CD4-positive, alpha-beta T cell treated with Interleukin-15 for 4 hours (primary cell): Measurements from ENCODE around the gene HSPG2.

Source experiments
- DNase-seq: peaks from one replicate; pipeline ENCODE4 v3.0.0-alpha.2; 2020; ENCODE audit warnings: low spot score

Gene HSPG2

DNA sequence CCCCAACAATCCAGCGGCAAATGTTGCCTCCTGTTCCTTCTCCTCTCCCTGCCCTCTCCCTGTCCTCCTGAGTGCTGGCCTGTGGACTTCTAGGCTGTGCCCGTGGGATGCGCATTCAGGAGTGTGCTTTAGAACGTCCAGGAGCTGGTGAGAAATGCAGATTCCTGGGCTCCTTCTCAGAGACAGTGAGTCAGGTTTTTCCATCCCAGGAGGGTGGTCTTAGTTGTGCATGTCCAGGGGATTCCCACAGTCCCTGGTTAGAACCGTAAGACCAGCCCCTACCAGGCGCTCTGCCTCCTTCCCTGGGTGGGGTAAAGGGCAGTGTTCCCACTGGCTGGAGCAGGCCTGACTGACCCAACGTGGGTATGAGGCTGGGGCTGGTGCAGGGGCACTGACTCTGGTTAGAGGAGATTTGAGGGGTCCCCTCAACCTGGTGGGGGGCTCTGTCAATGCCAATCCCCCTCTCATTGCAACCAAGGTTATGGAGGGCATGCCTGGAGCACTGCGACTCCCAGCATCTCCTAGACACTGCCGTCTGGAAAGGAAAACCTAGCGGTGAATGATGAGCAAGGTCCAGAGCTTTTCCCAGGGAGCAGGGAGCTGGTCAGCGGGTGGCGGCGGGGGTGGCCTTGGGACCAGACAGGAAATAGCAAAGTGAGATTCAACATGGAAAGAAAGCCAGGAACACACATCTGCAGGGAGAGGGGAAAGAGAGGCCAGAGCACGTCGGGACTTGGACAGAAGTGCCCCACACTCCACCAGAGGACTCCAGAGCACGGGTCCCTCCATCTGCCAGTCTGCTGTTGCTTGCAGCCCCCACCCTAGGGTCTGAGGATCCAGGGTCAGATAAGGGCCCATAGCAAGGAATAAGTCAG lies 38.5 kb downstream of the HSPG2 start:
- DNase-seq = no peak

DNA sequence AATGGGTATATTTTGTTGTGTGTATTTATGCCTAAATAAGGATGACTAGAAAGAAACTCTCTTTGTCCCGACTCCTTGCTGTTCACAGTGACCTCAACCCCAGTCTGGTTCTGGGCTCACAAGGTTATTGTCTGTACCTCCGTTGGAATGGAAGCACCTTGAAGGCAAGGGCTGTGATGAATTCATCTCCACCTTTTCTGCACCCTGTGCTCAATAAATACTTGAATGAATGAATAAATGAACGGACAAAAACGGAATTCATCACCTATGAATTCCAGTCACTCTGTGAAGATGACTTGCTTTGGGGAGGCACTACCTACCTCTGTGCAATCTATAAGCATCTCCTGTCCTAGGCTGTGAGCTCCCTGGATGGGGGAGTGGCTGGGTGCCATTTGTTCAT lies 39.3 kb downstream of the HSPG2 start:
- no peak for DNase-seq

DNA sequence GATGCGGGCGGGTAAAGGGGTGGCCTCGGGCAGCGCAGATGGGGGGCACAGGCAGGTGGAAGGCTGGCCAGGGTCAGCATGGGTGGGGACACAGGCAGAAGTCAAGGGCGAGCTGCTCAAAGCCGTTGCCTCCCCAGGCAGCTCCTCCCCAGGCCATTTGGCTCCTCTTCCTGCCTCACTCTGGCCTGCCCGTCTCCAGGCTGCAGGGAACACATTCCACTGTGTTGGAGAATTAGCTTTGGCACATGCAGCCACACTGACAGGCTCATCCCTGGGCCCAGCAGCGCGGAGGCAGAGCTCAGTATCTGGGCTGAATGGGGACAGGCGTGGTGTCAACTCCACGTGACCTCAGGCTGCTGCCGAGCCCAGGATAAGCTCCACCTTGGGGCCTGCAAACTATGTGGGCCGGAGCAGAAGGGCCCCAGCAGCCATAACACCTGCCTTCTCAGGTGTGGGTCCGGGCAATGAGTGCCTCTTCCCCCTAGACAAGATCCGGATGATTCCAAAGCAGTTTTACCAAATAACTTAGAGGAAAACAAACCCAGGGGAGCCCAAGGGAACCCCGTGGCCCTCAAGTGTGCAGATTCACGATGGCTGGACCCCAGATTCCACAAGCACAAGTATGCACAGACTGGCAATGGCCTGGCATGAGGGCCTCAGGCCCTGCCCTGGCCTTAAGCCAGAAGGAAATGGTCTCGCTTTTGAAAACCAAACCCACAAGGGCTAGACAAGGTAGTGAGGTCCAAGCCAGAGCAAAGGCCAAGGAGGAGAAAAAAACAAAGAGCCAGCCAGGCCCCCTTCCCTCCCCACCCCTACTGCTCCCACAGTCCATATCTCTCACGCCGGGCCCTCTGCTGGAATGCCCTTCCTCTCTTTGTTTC lies 40.2 kb downstream of the HSPG2 start:
- no peak for DNase-seq

DNA sequence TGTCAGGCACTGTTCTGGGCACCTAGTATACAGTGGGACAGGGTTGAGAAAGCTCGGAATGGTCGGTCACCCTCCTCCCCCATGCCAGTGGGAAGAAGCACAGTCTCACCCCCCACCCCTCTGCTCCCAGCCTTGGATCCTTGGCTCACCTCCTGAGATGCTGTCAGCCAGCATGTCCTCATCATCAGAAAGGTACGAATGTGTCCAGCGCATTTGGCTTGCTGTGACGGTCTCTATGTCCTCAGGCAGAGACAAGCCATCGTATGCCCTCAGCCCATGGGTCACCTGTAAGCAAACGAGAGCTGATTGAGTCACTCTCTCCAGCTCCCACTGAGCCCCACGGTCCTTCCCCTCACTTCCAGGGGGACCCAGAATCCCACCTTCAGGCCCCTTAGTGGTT lies 41.1 kb downstream of the HSPG2 start:
- no peak for DNase-seq

DNA sequence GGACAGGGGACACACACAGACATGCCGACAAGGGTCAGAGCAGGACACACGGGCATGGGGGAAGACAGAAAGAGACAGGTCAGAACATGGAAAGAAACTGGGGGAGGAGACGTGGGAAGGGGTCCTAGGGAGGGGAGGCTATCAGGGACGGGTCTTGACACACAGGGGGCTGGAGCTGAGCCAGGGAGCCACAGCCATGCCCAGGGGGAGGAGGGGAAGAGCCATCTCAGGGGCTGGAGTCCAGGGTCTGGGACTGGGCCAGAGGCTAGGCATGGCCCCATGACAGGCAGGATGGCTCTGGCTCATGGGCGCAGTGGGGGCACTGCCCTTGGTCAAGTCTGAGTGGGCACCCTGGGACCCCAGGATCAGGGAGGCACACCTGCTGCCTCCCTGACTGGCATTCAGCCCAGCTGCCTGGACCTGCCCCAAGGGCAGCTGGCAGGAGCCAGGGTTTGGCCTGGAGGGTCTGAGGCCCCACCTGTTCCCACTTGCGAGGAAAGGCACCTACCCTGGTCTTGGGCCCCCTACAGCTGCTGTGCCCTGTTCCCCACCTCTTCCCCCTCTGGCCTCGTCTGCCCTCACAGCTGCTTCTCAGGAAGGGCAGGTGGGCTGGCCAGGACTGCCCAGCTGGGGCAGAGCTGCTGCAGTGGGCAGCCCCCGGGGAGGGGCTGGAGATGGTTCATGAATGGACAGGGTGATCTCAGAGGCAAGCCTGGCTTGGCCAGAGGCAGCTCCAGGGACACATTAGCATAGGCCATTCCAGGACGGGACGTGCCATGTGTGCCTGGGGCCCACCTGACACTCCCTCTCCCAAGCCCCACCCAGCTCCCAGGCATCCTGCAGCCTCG lies 42.9 kb downstream of the HSPG2 start:
- no peak for DNase-seq

DNA sequence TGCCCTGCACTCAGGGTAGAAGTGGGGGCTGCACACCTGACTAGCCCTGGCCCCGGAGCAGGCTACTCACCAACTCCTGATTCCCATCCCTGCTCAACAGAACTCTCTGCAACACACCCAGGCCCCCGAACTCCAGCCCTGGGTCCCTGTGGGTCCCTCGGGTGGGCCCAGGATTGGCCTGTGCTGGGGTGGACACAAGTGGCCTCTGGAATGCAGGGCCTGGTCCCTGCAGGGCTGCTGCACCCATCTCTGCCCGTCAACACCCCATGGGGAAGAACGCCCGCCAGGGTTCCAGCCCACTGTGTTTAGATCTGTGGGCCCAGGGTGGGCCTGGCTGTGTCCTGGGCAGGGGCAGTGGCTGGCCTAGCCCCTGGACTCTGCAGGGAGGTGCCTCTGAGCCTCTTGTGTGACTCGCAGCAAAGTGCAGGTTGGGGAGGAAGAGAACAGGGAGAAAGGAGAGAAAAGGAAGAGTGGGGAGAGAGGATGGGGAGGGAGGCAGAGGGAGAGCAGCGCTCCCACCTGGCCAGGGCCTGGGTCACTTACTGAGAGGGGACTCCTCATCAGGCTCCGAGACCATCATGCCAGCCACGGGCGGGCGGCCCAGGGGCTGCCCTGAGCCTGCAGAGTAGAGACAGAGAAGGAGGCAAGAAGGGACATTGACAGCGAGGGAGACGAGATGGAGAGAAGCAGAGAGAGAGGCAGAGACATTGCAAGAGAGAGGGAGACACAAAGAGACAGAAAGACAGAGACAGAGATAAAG lies 43.9 kb downstream of the HSPG2 start:
- no peak for DNase-seq

DNA sequence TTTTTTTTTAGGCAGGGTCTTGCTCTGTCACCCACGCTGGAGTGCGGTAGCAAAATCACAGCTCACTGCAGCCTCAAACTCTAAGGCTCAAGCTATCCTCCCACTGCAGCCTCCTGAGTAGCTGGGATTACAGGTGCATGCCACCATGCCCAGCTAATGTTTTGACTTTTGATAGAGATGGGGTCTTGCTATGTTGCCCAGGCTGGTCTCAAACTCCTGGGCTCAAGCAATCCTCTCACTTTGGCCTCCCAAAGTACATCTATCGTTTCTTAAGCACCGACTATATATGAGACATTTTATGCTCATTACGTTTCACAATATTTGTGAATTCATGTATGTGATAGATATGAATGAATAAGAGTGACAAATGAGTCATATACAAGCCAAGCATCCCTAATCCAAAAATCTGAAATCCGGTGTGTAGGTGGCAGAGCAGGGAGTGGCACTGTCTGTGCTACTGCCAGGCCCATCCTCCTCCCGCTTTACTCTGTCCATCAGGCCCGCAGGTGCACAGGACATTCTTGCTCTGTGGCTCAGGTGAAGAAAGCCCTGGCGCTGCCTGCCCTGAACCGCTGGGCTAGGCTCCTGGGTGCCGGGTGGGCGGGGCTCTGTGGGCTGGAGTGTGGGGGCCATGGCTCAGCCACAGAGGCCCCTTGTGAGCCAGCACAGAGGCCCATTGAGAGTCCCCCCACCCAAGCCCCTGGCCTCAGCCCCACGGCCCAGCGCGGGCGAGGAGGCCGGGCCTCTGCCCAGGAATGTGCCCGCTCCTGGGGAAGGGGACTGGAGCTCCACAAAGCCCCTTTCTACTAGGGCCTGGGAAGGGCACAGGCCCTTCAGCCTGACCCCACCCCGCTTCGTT lies 45.3 kb downstream of the HSPG2 start:
- DNase-seq = no peak

DNA sequence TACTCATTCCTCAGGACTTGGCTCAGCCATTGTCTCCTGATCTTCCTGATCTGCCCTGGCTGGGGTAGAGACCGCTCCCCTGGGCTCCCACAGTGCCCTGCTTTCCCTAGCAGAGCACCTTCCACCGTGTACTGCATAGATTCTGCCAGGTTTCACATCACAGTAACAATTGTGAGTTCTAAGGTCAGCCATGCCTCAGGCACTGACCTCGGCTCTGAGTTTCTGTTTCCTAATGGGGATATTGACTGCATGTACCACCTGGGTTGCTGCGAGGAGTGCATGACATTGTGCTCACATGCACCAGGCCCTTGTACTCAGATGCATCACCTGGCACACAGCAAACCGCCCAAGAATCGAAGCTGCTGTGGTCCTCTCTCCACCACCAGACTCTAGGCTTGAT lies 46.0 kb downstream of the HSPG2 start:
- DNase-seq = no peak

DNA sequence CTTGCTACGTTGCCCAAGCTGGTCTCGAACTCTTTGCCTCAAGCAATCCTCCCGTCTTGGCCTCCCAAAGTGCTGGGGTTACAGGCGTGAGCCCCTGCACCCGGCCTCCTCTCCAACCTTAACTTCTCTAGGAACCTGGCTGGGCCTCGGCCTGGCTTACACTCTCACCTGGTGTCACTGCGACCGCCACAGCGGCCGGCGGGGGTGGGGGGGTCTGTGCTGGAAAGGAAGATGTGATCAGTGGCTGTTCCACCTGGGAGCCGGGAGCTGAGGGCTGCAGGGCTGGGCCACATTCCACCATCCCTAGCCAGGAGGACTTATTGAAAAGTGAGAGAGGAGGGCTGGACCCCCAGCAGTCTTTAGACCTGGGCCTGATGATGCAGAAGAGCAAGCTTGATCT lies 48.6 kb downstream of the HSPG2 start:
- DNase-seq = no peak

DNA sequence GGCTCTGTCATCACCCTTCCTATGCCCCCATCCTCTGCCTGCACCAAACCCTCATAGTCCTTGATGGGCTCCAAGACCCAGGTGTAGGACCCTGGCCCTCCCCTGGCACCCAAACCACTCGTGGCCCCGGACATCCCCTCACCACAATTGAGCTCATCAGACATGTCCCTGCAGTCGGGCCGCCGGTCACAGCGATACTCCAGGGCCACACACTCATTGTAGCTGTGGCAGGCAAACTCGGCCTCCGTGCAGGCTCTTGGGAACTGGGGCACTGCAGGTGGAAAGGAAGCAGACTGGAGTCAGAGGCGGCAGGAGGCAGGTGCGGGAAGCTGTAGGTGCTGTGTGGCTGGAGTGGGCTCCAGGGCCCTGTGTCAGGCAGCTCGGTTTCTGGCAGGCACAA lies 49.3 kb downstream of the HSPG2 start:
- DNase-seq = no peak

DNA sequence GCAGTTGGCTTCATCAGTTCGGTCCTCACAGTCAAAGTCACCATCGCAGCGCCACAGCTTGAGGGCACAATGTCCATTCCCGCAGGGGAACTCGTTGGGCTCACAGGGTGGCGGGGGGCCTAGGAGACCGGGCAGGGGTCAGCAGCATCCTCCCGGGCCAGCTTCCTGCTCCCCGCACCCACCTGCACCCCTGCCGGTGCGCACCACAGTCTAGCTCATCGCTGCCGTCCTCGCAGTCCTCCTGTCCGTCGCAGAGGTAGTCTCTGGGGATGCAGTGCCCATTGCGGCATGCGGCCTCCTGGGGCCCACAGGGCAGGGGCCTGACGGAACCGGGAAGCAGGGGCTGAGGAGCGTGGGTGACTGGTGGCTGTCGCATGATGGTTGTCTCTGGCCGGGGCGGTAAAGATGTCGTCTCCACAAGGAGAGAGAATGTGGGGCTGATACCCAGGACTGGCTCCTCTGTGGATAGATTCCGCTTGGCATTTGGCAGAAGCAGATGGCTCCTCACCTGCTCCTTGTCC lies 49.8 kb downstream of the HSPG2 start:
- no peak for DNase-seq

DNA sequence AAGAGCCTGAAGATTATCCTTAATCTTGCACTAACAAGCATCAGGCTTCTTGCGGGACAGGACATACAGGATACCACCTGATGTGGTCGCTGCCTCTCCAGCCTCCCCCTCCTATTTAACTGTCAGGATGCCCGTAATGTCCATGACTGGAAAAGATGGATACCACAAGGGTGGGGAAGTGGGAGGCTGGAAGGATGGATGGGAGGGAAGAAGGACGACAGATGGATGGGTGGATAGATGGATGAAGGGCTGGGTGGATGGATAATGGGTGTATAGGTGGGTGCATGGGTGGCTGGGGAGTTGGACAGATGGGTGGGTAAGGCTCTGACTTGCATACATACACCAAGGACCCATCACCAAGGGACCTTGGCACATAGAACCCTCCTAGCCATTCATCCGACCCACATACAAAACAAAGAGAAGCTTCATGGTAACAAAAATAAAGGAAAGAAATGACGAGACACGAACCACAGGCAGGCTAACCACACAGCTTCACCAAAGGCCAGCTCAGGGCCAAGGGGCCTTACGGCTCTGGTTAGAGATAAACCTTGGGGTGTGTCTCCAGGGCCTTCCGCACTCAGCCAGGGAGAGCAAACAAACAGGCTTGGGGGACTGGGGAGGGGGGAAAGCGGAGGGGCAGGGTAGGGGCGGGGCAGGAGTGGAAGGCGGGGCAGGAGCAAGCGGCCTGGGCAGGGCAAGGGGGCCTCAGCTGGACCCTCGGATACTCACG lies 50.5 kb downstream of the HSPG2 start:
- no peak for DNase-seq

DNA sequence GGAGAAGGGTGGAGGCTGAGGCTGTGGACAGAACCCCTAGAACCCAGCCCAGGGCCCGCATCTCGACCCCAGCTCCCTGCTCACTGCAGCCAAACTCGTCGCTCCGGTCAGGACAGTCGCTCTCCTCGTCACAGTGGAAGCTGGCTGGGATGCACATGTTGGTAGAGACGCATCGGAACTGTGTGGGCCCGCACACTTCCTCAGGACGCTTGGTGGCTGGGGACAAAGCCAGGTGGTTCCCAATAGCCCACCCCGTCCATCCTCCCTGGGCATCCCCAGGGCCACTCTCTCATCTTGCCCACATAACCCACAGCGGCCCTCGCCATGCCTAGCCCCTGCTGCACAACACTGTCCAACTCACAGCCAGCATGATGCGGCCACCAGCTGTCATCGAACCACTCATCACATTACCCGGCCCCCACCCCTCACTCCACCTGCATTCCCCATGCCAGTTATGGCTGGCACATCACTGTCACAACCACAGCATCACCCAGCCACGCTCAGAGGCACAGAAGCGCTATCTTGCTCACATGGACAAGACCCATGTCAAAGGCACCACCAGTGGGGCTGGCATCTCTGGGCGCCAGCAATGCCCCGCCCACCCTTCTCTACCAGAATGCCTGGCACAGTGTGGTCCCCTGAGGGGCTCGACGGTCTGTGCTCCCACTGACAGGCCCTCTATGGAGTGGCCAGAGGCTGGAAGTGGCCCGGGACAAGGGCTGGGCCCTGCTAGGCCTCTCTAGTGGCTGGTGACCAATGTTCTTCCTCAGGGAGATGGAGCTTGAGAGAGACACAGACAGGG lies 51.7 kb downstream of the HSPG2 start:
- no peak for DNase-seq

DNA sequence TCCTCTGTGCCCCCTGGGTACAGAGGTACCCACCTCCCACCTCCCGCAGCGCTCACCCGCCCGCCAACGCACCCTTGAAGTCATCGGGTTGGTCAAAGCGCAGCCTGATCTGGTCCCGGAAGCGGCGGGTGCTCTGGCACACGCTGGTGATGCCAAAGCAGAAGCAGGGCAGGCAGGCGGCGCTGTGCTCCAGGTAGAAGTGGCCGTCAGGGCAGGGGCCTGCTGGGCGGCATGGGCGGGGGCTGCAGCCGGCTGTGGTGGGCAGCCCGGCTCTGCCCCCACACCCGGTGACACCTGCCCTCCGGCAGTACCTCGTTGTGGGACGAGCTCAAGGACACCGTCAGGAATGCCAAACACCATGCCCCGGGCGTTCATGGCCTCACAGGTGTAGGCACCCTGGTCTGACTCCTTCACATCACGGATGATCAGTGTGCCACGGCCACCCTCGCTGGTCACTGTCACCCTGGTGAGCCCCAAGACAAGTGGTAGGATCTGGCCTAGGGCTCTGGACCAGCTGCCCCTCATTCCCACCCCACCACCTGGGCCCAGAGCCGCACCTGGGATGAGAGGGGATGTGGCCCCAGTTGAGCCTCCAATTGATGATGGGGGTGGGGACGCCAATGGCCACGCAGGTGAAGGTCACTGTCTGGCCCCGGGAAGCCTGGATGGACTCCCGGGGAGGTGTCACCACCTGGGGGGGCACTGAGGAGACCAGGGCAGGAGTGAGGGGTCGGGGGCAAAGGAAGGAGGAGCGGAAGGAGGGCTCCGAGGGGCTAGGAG lies 52.5 kb downstream of the HSPG2 start:
- DNase-seq = no peak

DNA sequence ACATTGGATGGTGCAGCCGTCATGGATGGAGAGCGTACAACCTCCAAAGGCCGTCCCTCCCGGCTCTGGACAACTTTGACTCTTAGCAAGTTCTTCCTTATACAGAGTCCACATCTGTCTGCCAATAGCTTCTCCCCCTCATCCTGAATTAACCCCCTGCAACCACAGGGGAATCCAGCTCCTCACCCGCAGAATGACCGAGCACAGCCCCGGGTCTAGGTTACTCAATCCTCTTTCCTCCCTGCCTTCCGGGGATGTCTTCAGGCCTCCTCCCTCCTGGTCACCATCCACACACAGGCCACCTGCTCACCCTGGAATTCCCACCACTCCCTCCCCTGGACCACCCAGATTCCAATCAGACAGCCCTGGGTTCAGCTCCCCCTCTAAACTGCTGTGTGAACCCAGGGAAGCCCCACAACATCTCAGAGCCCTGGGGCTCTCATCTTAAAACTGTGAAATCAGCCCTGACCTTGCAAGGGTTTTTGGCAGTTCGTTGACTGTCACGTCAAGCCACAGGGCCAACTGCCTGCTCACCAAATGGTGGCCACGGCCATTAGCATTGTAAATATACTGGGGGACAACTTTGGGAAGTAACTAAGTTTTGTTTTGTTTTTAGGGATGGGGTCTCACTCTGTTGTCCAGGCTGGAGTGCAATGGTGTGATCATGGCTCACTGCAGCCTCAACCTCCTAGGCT lies 54.2 kb downstream of the HSPG2 start:
- DNase-seq = no peak

DNA sequence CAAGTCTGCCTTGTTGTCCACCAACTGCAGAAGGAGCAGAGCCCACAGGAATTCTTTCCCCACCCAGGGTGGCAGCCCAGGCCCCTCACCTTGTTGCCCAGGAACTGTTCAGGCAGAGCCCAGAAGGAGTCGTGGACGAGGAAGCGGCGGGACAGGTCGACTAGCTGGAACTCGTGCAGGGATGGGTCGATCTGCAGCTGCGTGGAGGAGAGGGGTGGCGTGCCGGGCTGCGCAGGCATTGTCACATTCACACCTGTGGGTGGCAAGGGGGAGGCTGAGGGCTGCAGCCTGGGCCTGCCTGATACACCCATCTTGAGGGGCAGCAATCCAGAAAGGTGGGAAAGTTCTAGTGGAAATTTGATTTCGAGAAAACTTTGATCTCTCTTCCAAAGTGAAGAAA lies 55.9 kb downstream of the HSPG2 start:
- no peak for DNase-seq

DNA sequence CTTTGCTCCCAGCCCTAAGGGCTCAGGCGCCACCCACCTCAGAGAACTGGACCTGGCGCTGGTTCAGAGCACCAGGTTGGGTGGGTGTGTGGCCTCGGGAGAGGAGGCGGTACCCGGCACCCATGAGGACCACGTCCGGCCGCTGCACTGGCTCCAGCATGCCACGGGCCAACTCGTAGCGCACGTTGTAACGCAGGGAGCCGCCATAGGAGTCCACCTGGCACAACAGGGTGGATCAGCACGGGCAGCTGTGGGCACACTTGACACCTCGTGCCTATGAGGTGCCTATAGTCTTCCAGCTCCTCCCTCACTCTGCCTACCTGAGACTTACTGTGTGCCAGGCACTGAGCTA lies 56.5 kb downstream of the HSPG2 start:
- DNase-seq = no peak
